22Rv1 (cell line): ENCODE results near the gene ANLN.

Experiments used
- ZFX ChIP-seq: fragments of 450-650 bp; IDR thresholded peaks from 2 replicates; pipeline ENCODE4 v1.6.1; 2017; ENCODE audit warnings: antibody characterized with exemption, borderline replicate concordance
- TF ChIP-seq, protein P1 (sequence below): fragments of 450-650 bp; IDR thresholded peaks from 2 replicates; pipeline ENCODE4 v1.5.1; 2017; ENCODE audit warnings: mild to moderate bottlenecking

DNA sequence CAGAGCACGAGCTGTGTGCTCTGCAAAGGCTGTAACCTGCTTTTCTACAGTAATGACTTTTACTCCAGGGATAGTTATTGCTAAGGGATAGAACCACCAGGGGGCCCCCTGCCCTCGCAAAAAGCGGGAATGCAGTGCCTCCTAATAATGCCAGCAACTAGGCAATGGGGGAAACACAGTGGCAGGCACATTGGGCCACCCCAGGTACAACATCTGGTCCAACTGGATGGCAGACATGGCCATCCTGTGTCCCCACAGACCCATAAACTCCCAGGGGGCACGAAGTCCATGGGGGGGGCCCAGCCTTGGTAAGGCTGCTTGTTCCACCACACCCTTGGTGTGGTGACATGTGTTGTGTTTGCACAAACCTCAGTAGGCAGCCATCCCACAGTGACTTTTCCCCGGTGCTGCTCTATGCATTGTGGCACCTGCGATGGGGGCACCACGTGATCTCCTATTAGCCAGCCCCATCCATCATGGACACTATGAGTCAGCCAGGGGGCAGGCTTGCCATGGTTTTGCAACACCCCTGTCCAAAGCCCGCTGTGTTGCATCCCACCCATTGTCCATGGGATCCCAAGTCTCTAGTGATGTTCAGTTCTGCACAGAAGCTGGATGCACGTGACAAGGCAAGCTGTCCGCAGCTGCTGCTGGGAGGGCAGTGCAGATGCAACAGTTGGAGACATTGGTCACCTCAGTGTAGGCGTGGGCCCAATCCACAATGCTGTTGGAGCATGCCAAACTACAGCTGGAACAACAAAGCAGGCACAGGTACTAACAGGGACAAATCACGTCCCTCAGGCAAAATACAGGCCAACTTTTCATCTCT is 84.0 kb downstream of the ANLN start:
- TF ChIP-seq, protein P1, sequence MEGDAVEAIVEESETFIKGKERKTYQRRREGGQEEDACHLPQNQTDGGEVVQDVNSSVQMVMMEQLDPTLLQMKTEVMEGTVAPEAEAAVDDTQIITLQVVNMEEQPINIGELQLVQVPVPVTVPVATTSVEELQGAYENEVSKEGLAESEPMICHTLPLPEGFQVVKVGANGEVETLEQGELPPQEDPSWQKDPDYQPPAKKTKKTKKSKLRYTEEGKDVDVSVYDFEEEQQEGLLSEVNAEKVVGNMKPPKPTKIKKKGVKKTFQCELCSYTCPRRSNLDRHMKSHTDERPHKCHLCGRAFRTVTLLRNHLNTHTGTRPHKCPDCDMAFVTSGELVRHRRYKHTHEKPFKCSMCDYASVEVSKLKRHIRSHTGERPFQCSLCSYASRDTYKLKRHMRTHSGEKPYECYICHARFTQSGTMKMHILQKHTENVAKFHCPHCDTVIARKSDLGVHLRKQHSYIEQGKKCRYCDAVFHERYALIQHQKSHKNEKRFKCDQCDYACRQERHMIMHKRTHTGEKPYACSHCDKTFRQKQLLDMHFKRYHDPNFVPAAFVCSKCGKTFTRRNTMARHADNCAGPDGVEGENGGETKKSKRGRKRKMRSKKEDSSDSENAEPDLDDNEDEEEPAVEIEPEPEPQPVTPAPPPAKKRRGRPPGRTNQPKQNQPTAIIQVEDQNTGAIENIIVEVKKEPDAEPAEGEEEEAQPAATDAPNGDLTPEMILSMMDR = peak; percentile 93
- no peak for TF ChIP-seq ZFX
